ENCODE results near the gene LARGE2. TPM values are rescaled to one million over a fixed set of nuclear protein-coding genes. Genes with fewer than 3 reads are reported as not detected.

Gene LARGE2
- total RNA-seq, 1 experiment from 2014 or later: 18.4 TPM

GRCh38 chr11:45895553-45896259 is 26.8 kb upstream of the LARGE2 start:
- no peak overlapping the region for H3K27ac ChIP-seq (ENCODE audit: low read length)
- ATAC-seq: no peak
- no TSS peak for BruUV-seq (replicated peaks)

DNA sequence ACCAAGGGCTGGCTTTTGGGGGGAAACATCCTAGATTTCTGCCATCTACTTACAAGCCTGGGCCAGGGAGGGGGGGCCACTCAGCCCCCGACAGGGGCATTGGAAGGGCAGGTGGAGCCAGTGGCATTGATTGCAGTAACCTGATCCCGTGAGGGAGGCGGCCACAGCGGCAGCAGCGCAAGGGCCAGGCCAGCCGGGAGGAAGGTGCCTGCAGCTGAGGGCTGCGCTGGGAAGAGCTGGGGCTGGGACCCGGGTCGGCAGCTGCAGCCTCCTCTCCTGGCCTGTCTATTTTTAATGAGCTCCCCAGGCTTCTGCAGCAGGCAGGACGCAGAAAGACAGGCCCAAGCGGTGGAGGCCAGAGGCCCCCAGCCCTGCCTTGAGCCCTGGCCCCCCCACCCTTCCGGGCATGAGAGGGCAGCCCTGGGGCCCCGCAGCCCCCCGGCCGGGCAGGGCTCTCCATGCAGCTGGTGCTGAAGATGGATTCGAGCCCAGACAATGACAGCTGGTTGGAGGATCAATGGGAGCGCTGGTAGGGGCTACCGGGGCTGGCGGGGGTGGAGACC is 26.0 kb upstream of the LARGE2 start:
- H3F3A ChIP-seq (ENCODE audit: low read length, unreplicated experiment): no peaks in the 10 kb centered on the region
- TF ChIP-seq EZH2phosphoT487 (IDR thresholded peaks at IDR 0.05; ENCODE audit: borderline replicate concordance, low read length): no peak
- TF ChIP-seq EZH2 (IDR thresholded peaks at IDR 0.05; ENCODE audit: low read length, unreplicated experiment): no peak
- no peak for TF ChIP-seq CTCF (conservative IDR thresholded peaks at IDR 0.05; ENCODE audit: low read depth, low read length)
- no peak overlapping the region for H3K27ac ChIP-seq (ENCODE audit: low read length)
- DNase-seq (no peak), ATAC-seq (no peak)
- no peak overlapping the region for H3K9ac ChIP-seq (ENCODE audit: low read length)
- ChIA-PET CTCF (no interaction called here), POLR2A (ENCODE audit: unreplicated experiment) (no interaction called here)
- no peaks in the 10 kb centered on the region for H3K36me3 ChIP-seq (ENCODE audit: low read depth, low read length)
- H3K79me2 ChIP-seq (ENCODE audit: low read length): no peaks in the 10 kb centered on the region
- no peak overlapping the region for H3K4me3 ChIP-seq (ENCODE audit: low read length)
- H3K4me2 ChIP-seq (ENCODE audit: low read length): no peak overlapping the region
- no peaks in the 10 kb centered on the region for H3K9me2 ChIP-seq (replicated peaks; ENCODE audit: low read length)
- BruUV-seq (replicated peaks): no TSS peak
- intact Hi-C loops (cut with micrococcal nuclease): no loop called here
- H3K9me3 ChIP-seq (ENCODE audit: low read length): no peaks in the 10 kb centered on the region
- H3K4me1 ChIP-seq (ENCODE audit: insufficient read depth, low read length): 0 out of 2 replicates have a peak, but pooled peaks cover 7% of the 10 kb centered on the region
- H2AFZ ChIP-seq (ENCODE audit: low read length): no peak overlapping the region
- no peaks in the 10 kb centered on the region for H4K20me1 ChIP-seq (ENCODE audit: low read length)
- H3K27me3 ChIP-seq (ENCODE audit: low read length): no peaks in the 10 kb centered on the region

More at GRCh38 chr11:45895553-45896259, 26.8 kb upstream of the LARGE2 start:
- ChIA-PET CTCF (no interaction called here), POLR2A (ENCODE audit: unreplicated experiment) (no interaction called here)
- H2AFZ ChIP-seq (ENCODE audit: low read length): no peak overlapping the region
- no peak overlapping the region for H3K9ac ChIP-seq (ENCODE audit: low read length)
- H3K4me2 ChIP-seq (ENCODE audit: low read length): no peak overlapping the region
- no peak overlapping the region for H3K4me3 ChIP-seq (ENCODE audit: low read length)
- no peaks in the 10 kb centered on the region for H3K27me3 ChIP-seq (ENCODE audit: low read length)
- no peaks in the 10 kb centered on the region for H3K79me2 ChIP-seq (ENCODE audit: low read length)
- H3K9me3 ChIP-seq (ENCODE audit: low read length): no peaks in the 10 kb centered on the region
- H3K4me1 ChIP-seq (ENCODE audit: insufficient read depth, low read length): 0 out of 2 replicates have a peak, but pooled peaks cover 4% of the 10 kb centered on the region
- DNase-seq: no peak
- TF ChIP-seq EZH2 (IDR thresholded peaks at IDR 0.05; ENCODE audit: low read length, unreplicated experiment) (no peak), CTCF (conservative IDR thresholded peaks at IDR 0.05; ENCODE audit: low read depth, low read length) (no peak), EZH2phosphoT487 (IDR thresholded peaks at IDR 0.05; ENCODE audit: borderline replicate concordance, low read length) (no peak)
- no peaks in the 10 kb centered on the region for H3F3A ChIP-seq (ENCODE audit: low read length, unreplicated experiment)
- H4K20me1 ChIP-seq (ENCODE audit: low read length): no peaks in the 10 kb centered on the region
- no peaks in the 10 kb centered on the region for H3K9me2 ChIP-seq (replicated peaks; ENCODE audit: low read length)
- intact Hi-C loops (cut with micrococcal nuclease): no loop called here
- no peaks in the 10 kb centered on the region for H3K36me3 ChIP-seq (ENCODE audit: low read depth, low read length)

- ATAC-seq: no peak
- Histone ChIP-seq H3K9me2 (replicated peaks; ENCODE audit: low read length) (no peaks in the 10 kb centered on the region), H3K9ac (ENCODE audit: low read length) (no peak overlapping the region), H3K27ac (ENCODE audit: low read length) (no peak overlapping the region), H3K79me2 (ENCODE audit: low read length) (no peaks in the 10 kb centered on the region), H3F3A (ENCODE audit: low read length, unreplicated experiment) (no peaks in the 10 kb centered on the region), H3K27me3 (ENCODE audit: low read length) (no peaks in the 10 kb centered on the region), H3K4me3 (ENCODE audit: low read length) (no peak overlapping the region), H3K4me2 (ENCODE audit: low read length) (no peak overlapping the region), H3K4me1 (ENCODE audit: insufficient read depth, low read length) (0 out of 2 replicates have a peak, but pooled peaks cover 7% of the 10 kb centered on the region), H3K36me3 (ENCODE audit: low read depth, low read length) (no peaks in the 10 kb centered on the region), H2AFZ (ENCODE audit: low read length) (no peak overlapping the region), H4K20me1 (ENCODE audit: low read length) (no peaks in the 10 kb centered on the region), H3K9me3 (ENCODE audit: low read length) (no peaks in the 10 kb centered on the region)
- intact Hi-C loops (cut with micrococcal nuclease): no loop called here
- DNase-seq: no peak
- POLR2A ChIA-PET (ENCODE audit: unreplicated experiment): no interaction called here
- CTCF ChIA-PET: no interaction called here
- TF ChIP-seq EZH2 (IDR thresholded peaks at IDR 0.05; ENCODE audit: low read length, unreplicated experiment) (no peak), CTCF (conservative IDR thresholded peaks at IDR 0.05; ENCODE audit: low read depth, low read length) (no peak), EZH2phosphoT487 (IDR thresholded peaks at IDR 0.05; ENCODE audit: borderline replicate concordance, low read length) (no peak)
- BruUV-seq (replicated peaks): no TSS peak
Measured at GRCh38 chr11:45897556-45897955, 24.9 kb upstream of the LARGE2 start.
